DMS 273 treated with DMSO at 0.1 percent for 48 hours (cell line): ENCODE measurements around the gene C2orf72.
"Not testable (repeated sequence)": the region's sequence is repeated elsewhere in the genome, so short reads cannot be mapped to it uniquely, and the experiment has no call there.

Source experiments
- DNase-seq: peaks from one replicate; lab custom pipeline; 2025; lab: John Stamatoyannopoulos, UW

C2orf72 gene

DNA sequence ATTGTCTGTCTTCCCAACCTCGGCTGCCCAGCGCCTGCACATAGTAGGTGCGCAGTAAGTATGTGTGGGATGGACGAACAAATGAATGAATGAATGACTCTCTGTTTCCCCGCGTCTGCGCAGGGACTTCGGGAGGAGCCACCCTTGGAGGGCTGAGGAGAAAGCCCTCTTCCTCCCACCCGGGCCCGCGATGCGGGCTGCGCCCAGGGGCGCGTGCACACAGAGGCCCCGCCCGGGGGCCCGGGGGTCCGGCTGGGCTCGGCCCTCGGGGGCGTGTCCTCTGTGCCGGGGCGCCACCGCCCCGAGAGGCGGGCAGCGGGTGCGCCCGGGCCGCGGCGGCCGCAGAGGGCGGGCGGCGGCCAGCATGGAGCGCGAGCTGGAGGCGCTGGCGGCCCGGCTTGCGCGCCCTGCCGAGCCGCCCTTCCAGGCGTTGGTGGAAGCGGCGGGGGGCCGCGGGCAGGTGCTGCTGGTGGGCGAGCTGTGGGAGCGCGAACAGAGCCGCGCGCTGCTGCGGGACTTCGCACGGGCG lies at the start of gene C2orf72:
Gene C2orf72 (plus strand): TSS at position 322 of the 529 bp plus-strand sequence. CDS start 43 bp downstream, at position 365.
- no peak for DNase-seq

DNA sequence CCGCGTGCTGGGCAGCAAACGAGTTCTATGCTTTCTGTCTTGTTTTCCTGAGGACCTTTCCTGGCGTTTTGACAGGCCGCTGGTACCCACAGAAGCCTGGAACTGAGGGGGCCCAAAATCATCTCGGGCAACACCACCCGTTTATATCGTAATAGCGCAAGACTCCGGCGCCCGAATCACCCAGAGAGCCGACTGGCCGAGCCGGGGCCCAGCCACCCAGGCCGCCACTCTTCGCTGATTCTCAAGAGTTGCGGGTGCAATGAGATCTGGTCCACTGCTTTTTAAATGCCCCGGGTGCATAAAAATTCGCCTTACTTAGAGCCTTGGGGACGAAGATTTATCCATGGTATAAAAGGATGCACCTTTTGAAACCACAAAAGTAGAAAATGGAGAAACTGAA lies 47.6 kb upstream of the C2orf72 start:
- DNase-seq, result no peak

- no peak for DNase-seq
Measured at GRCh38 chr2:230990131-230990898, 47.0 kb upstream of the C2orf72 start.

DNA sequence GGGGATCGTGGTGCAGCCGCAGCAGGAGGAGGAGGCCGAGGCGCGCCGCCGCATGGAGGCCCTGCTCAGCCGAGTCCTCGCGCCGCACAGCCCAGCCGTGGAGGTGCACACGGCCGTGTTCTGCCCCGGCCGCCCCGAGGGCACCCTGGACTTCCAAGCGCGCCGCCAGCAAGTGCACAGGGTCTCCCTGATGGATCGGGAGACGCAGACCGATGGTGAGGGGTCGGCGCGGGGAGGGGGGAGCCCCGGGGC lies 46.5 kb upstream of the C2orf72 start:
- no peak for DNase-seq

DNA sequence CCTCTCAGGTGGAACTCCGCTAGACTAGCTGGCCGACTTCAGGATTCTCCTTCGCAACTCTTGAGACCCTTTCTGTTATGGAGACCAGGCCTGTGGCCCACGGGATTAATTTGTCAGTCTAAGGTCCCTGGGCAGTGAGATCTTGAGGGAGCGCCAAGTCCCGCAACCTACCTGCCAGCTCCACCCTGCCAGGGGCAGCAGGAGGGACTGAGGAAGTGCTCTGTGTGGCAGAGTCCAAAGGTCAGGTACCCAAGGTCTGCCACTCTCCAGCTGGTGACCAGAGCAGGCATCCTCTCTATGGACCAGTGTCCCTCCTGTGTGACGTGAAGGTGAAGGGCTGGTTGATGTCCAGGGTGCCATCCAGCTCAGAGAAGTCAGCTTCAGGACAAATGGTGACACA lies 45.7 kb upstream of the C2orf72 start:
- DNase-seq, result no peak

DNA sequence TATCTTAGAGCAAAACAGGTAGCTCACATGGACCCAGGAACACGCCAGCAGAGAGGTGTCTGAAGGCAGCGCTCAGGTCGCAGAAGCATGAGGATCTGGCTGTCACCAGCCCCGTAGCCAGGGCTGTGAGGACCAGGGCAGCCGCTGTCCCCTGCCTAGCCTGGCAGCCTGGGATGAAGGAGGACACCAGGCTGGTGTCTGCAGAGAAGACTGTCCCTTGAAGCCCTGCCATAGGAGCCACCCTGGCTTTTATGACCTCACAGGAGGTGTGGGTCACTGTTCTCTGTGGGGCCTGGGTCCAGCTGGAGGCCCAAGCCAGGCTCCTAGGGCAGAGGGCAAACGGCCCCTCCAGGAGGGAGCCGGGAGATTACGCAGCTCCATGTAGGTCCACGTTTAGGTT lies 41.5 kb upstream of the C2orf72 start, which contains the start of gene SPATA3:
Gene SPATA3 (plus strand): TSS at position 301 of the 400 bp plus-strand sequence. CDS start 113 bp downstream, outside the sequence.
- no peak for DNase-seq

- no peak for DNase-seq
Measured at GRCh38 chr2:230996661-230997060, 40.7 kb upstream of the C2orf72 start.

GRCh38 chr2:230998882-230999281 lies 38.4 kb upstream of the C2orf72 start:
- no peak for DNase-seq

DNA sequence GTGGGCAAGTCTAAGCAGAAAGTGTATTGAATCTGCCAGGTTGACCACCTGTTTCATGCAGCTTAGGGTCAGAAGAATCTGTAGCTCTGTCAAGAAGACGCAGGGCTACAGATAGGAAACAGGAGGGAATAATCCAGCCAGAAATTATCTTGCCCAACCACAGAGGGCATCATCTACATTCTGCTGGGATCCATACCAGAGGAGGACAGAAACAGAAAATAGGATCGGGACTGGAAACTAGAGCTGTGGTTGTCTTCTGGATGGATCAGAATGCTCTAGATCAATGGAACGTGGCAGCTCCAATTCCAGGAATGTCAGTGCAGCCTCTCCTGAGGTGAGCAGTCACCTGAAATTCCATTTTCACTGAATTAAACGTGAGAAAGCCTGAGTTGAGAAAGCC lies 37.8 kb upstream of the C2orf72 start:
- DNase-seq, result no peak

DNA sequence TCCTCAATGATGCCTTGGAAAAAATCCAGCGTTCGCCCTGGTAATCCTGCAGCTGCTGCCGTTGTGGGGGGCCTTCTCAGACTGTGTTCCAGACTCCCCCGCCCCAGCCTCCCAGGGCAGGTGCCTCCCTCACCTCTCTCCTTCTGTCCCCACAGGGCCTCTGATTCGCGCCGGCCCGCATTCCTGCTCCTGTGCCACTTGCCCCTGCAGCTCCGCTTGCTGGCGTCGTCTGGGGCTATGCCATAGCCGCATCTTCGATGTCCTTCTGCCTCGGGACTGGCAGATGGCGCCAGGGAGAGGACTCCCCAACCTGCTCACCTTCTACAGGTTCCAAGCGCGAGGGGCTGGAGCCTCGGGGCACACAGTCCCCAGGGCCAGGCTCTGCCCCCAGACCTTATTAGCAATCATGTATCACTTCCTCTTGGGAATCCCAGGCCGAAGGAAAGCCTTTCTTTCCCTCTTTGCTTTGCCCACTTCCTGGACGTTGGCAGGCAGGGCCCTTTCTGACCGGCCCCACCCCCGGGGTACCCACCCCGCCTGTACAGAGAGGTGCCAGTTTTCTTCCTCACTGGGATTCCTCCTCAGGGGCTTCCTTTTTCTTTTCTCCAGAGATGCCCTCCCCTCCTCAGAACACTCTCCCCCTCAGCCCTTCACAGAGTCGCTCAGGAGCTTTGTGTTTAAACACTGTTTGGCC lies 37.0 kb upstream of the C2orf72 start:
- no peak for DNase-seq

DNA sequence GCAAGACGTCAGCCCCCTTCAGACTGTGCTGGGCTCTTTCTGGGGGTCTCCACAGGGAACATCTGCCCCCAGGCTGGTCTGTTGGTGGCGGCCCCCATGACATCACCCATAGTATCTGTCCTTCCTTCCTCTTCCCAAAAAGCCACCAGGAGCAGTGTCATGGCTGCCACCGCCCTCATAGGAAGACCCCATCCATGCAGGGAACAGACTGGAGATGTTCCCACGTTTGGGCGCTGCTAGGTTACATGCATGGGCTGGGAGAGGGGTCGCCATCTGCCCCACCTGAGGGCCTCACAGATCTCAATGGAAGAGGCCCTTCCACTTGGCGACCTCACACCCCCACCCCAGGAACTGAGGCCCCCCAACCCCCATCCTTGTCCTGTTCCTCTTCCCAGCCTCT lies 36.3 kb upstream of the C2orf72 start:
- DNase-seq, result no peak

DNA sequence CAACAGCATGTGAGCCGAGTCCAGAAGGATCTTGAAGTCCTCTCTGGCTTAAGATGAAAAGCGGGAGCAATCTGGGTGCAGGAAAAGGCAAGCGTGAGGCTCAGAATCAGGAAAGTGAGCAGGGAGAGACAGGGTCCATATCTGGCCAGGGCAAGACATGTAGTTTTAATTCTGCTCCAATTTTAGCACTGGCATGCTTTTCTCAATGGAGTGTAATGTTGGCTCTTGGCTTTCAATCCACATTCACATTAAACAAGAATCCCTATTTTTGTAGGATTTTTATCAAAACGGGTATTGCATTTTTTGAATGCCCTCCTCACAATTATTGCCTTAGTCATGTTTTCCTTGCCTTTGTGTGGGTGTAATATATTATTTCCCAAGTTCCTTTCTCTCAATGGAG lies 35.4 kb upstream of the C2orf72 start:
- no peak for DNase-seq

DNA sequence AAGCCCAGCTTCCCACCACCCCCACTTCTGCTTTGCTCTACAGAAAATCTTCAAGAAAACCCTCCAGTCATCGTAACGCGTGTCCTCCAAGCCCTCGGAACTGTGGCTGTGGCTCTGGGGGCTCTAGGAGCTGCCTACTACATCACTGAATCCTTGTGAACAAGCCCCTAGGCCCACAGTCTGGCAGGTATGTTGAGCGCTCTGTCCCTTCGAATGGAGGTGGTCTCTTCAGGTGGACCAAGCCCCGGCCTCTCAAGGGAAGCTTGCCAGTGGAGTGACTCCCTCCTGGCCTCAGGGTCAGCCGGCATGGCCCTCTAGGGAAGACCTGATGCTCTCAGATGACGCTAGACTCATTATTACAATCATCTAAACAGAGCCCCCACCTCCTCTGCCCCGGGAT lies 34.7 kb upstream of the C2orf72 start:
- DNase-seq, result no peak

GRCh38 chr2:231003186-231003585 lies 34.1 kb upstream of the C2orf72 start:
- DNase-seq, result no peak

- not testable (repeated sequence) for DNase-seq
Measured at GRCh38 chr2:231004930-231005329, 32.4 kb upstream of the C2orf72 start.

- DNase-seq, result no peak
Measured at GRCh38 chr2:231007286-231008098, 29.8 kb upstream of the C2orf72 start.

- no peak for DNase-seq
Measured at GRCh38 chr2:231008131-231008530, 29.2 kb upstream of the C2orf72 start.

- no peak for DNase-seq
Measured at GRCh38 chr2:231009236-231009919, 27.9 kb upstream of the C2orf72 start.

DNA sequence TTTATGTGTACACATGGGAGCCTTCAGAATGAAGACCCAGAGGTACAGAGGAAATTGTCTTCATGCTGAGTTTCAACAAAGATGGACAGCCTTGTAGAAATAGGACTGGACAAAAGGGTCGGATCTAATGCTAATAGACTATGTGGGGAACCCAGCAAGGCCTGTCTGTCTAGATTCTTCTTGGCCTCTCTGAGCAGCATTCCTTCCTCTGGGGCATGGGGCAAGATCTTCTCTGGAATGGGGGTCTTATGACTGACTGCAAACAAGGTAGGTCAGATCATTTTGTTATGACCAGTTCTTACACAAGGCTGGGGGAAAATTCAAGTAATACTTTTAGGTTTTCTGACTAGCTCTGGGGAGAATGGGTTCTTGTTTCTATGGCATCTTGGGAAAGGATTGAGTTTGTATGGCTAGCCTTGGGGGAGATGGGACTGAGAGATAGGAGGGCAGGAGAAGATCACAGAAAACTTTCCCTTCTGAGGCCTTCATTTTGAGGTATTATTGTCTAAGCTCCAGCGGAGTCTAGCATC lies 27.1 kb upstream of the C2orf72 start:
- DNase-seq, result no peak

GRCh38 chr2:231011526-231011925 lies 25.8 kb upstream of the C2orf72 start:
- no peak for DNase-seq

DNA sequence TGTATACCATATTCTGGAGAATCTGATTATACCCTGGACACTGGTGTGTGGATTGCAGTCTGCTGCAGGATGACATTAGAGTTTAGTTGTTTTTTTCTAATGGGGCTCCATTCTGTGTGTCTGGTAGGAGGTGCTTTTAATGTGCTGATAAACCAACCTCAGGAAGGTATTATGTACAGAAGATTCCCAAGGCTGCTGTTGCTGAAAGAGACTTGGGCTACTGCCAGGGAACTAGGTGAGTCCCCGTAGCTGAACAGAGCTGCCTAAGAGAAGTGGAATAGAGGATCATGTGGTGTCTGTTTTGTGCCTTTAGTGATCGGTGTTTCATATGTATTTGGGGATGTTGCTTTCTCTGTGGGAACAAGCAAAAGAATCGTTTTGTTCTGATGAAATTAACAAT lies 24.9 kb upstream of the C2orf72 start:
- no peak for DNase-seq

- DNase-seq, result no peak
Measured at GRCh38 chr2:231013820-231014219, 23.5 kb upstream of the C2orf72 start.
